Left colon (tissue), 2 donors: Measurements from ENCODE around the gene GRHL3. TPM values are rescaled to one million over a fixed set of nuclear protein-coding genes. Genes with fewer than 3 reads are reported as not detected.

Experiments used
- ATAC-seq: fragments of 200-7000 bp; cut with Tn5 transposase; one replicate; pipeline ENCODE4 v1.9.1; 2020; ENCODE audit warnings: mild to moderate bottlenecking, moderate library complexity
- DNase-seq, 2 donors: peaks; one replicate each; pipeline ENCODE4 v3.0.0-alpha.2; 2020
- intact Hi-C, 2 donors: fragments of 100-400 bp; cut with DNase I in 1 of 2; cut with micrococcal nuclease in 1 of 2; formaldehyde crosslinking; loops; one replicate each; pipeline versions ENCODE4 v1.11.2 to v1.14.0; 2022; cut with DNase I, micrococcal nuclease
- total RNA-seq, 2 donors: library from RNA; stranded (reverse); fragmentation: NEBNext Ultra II Directional; extraction: Animal tissue kit (Norgen Biotek cat#: 25700); gene quantifications; one replicate each; pipeline ENCODE4 v1.2.1, GENCODE V29; 2021
- donor health status: DM: no; HTN: no; CAD: no.
- donor health status: DM: yes; HTN: yes; CAD: no.

GRHL3 gene
- total RNA-seq, 2 donors from 2014 or later: 0.45 TPM; not detected in 1

- no peak for DNase-seq
Observed at GRCh38 chr1:24311234-24311633, 7.9 kb upstream of the GRHL3 start.

GRCh38 chr1:24311741-24312140 lies 7.4 kb upstream of the GRHL3 start:
- intact Hi-C loops: no loop called here
- DNase-seq (no peak), ATAC-seq (no peak)

More at GRCh38 chr1:24311234-24311633, 7.9 kb upstream of the GRHL3 start:
- no peak for ATAC-seq
- intact Hi-C loops: no loop called here

- DNase-seq (no peak), ATAC-seq (no peak)
- intact Hi-C loops: no loop called here
Observed at GRCh38 chr1:24315391-24315790, 3.8 kb upstream of the GRHL3 start.

- intact Hi-C loops: no loop called here
- ATAC-seq (no peak), DNase-seq (no peak)
Observed at GRCh38 chr1:24316645-24317044, 2.5 kb upstream of the GRHL3 start.

- no peak for ATAC-seq
- no peak for DNase-seq
- intact Hi-C loops: no loop called here
Observed at GRCh38 chr1:24317081-24317480, 2.1 kb upstream of the GRHL3 start.

- DNase-seq: no peak
- ATAC-seq: no peak
- intact Hi-C loops: no loop called here
Observed at GRCh38 chr1:24317956-24318614, 1.1 kb upstream of the GRHL3 start.

GRCh38 chr1:24318615-24319311 lies 394 bp upstream of the GRHL3 start:
- intact Hi-C loops: no loop called here
- DNase-seq: no peak

GRCh38 chr1:24319962-24320361 lies 805 bp downstream of the GRHL3 start:
- no peak for DNase-seq
- no peak for ATAC-seq
- intact Hi-C loops: no loop called here

More at GRCh38 chr1:24318615-24319311, 394 bp upstream of the GRHL3 start:
- ATAC-seq: no peak

GRCh38 chr1:24321126-24321525 lies 2.0 kb downstream of the GRHL3 start:
- DNase-seq: no peak
- intact Hi-C loops: no loop called here
- ATAC-seq: no peak

- ATAC-seq (peak; percentile 80), DNase-seq (peak; percentile 53 to 66)
- intact Hi-C loops: no loop called here
Observed at GRCh38 chr1:24321697-24322469, 2.7 kb downstream of the GRHL3 start.

GRCh38 chr1:24322470-24323177 lies 3.5 kb downstream of the GRHL3 start:
- ATAC-seq (no peak), DNase-seq (no peak)
- intact Hi-C loops: no loop called here

GRCh38 chr1:24323281-24323680 lies 4.1 kb downstream of the GRHL3 start:
- DNase-seq (no peak), ATAC-seq (no peak)
- intact Hi-C loops: no loop called here

- DNase-seq (no peak), ATAC-seq (no peak)
- intact Hi-C loops: no loop called here
Observed at GRCh38 chr1:24324903-24325302, 5.7 kb downstream of the GRHL3 start.

GRCh38 chr1:24325587-24326449 lies 6.7 kb downstream of the GRHL3 start:
- DNase-seq (no peak), ATAC-seq (peak; percentile 6)
- intact Hi-C loops: no loop called here

GRCh38 chr1:24327486-24327885 lies 8.3 kb downstream of the GRHL3 start:
- DNase-seq (no peak), ATAC-seq (no peak)
- intact Hi-C loops: no loop called here

- ATAC-seq: no peak
- no peak for DNase-seq
- intact Hi-C loops: no loop called here
Observed at GRCh38 chr1:24327891-24328290, 8.7 kb downstream of the GRHL3 start.

GRCh38 chr1:24329331-24329730 lies 10.2 kb downstream of the GRHL3 start:
- ATAC-seq (no peak), DNase-seq (no peak)
- intact Hi-C loops: no loop called here

GRCh38 chr1:24329797-24330543 lies 10.8 kb downstream of the GRHL3 start:
- DNase-seq (no peak), ATAC-seq (no peak)
- intact Hi-C loops: no loop called here
